ENCODE measurements around the gene PRRT2. TPM values are rescaled to one million over a fixed set of nuclear protein-coding genes. Genes with fewer than 3 reads are reported as not detected.
"Not testable (repeated sequence)": the region's sequence is repeated elsewhere in the genome, so short reads cannot be mapped to it uniquely, and the experiment has no call there.

Gene PRRT2
- total and polyA plus RNA-seq, 2 experiments from 2014 or later, result 13.3 to 16.6 TPM

- TF ChIP-seq NANOG (IDR thresholded peaks at IDR 0.05; ENCODE audit: borderline replicate concordance), result no peak
- no peak for TF ChIP-seq ZNF331 (CRISPR knock-in tag; IDR thresholded peaks at IDR 0.05; ENCODE audit: low read depth)
- no peak for TF ChIP-seq EZH2phosphoT487 (IDR thresholded peaks at IDR 0.05; ENCODE audit: unreplicated experiment)
- no peak for TF ChIP-seq ZNF114 (CRISPR knock-in tag; IDR thresholded peaks at IDR 0.05)
- peak; percentile 75 for TF ChIP-seq CREB1 (CRISPR knock-in tag; IDR thresholded peaks at IDR 0.05; ENCODE audit: low read depth)
- peak; percentile 74 to 84 for TF ChIP-seq CTCF (conservative IDR thresholded peaks at IDR 0.05; ENCODE audit: low read depth in 2 of 2)
- TF ChIP-seq REST (IDR thresholded peaks at IDR 0.05; ENCODE audit: unreplicated experiment), result no peak
- TF ChIP-seq ZNF462 (CRISPR knock-in tag; IDR thresholded peaks at IDR 0.05), result no peak
- no peak for TF ChIP-seq STAT1 (IDR thresholded peaks at IDR 0.05; ENCODE audit: unreplicated experiment)
- TF ChIP-seq JUNB (IDR thresholded peaks at IDR 0.05; ENCODE audit: unreplicated experiment), result no peak
- TF ChIP-seq POLR2AphosphoS5 (IDR thresholded peaks at IDR 0.05; ENCODE audit: low read depth), result peak; percentile 37; the same call in 1 of the 2 replicates
- H3K4me1 ChIP-seq (ENCODE audit: insufficient read depth), result peaks cover 2% of the 10 kb centered on the region; the same call in 1 of the 2 replicates
- Mint-ChIP-seq H3K9me3 (0 out of 3 replicates have a peak, but pooled peaks cover 5% of the 10 kb centered on the region), H3K27me3 (ENCODE audit: insufficient read depth, low read depth, poor library complexity) (peaks cover 11% of the 10 kb centered on the region), H3K27ac (no peak overlapping the region), H3K36me3 (ENCODE audit: low read depth) (no peaks in the 10 kb centered on the region), H3K4me3 (peak overlapping the region; percentile 55), H3K4me1 (peaks cover 18% of the 10 kb centered on the region; the same call in 2 of the 3 replicates)
- H3K27me3 ChIP-seq (ENCODE audit: insufficient read depth), result peaks cover 9% of the 10 kb centered on the region; the same call in 1 of the 2 replicates
- ATAC-seq (peak; percentile 96), DNase-seq (ENCODE audit: low spot score) (peak; percentile 97)
- peaks cover 16% of the 10 kb centered on the region; the same call in 1 of the 2 replicates for H3F3A ChIP-seq (replicated peaks; ENCODE audit: low read depth)
- H3K4me2 ChIP-seq, result peak overlapping the region; percentile 80
- no peak overlapping the region for H3K27ac ChIP-seq (ENCODE audit: low read depth)
- peak overlapping the region; percentile 100 for H2AFZ ChIP-seq
- H3K9me2 ChIP-seq (ENCODE audit: insufficient read depth), result no peaks in the 10 kb centered on the region
- H3K36me3 ChIP-seq (ENCODE audit: insufficient read depth), result no peaks in the 10 kb centered on the region
- H3K4me3 ChIP-seq, result peak overlapping the region; percentile 51
- no peaks in the 10 kb centered on the region for H4K20me1 ChIP-seq (replicated peaks; ENCODE audit: insufficient read depth)
- no peaks in the 10 kb centered on the region for H3K79me2 ChIP-seq (replicated peaks; ENCODE audit: insufficient read depth)
Measured at GRCh38 chr16:29784901-29785500, 27.0 kb upstream of the PRRT2 start.

GRCh38 chr16:29787155-29787554 is 24.8 kb upstream of the PRRT2 start:
- peaks cover 15% of the 10 kb centered on the region for H3K27me3 Mint-ChIP-seq (ENCODE audit: insufficient read depth, low read depth, poor library complexity)
- not testable (repeated sequence) for DNase-seq (ENCODE audit: low spot score); H4K20me1 ChIP-seq (replicated peaks; ENCODE audit: insufficient read depth); H3K4me3 ChIP-seq; H3K4me2 ChIP-seq; H3K9me3 Mint-ChIP-seq; H2AFZ ChIP-seq; H3K27ac ChIP-seq (ENCODE audit: low read depth); H3K4me3 Mint-ChIP-seq; H3K27ac Mint-ChIP-seq; H3K36me3 Mint-ChIP-seq (ENCODE audit: low read depth); H3K36me3 ChIP-seq (ENCODE audit: insufficient read depth); ATAC-seq; H3K9me2 ChIP-seq (ENCODE audit: insufficient read depth); H3K4me1 ChIP-seq (ENCODE audit: insufficient read depth); H3K27me3 ChIP-seq (ENCODE audit: insufficient read depth)
- H3K79me2 ChIP-seq (replicated peaks; ENCODE audit: insufficient read depth), result peaks cover 16% of the 10 kb centered on the region
- H3F3A ChIP-seq (replicated peaks; ENCODE audit: low read depth), result peaks cover 18% of the 10 kb centered on the region; the same call in 1 of the 2 replicates
- peaks cover 24% of the 10 kb centered on the region for H3K4me1 Mint-ChIP-seq

Data from GM23338 (cell line).